PC-3 (cell line): ENCODE measurements around the gene NFIC.

ENCODE experiments used
- EZH2 ChIP-seq: fragments of 300-600 bp; sonication (generic); IDR thresholded peaks from one replicate; pipeline ENCODE4 v1.6.1; 2017; ENCODE audit warnings: antibody characterized with exemption, mild to moderate bottlenecking, low read length; ENCODE audit not compliant: unreplicated experiment
- TF ChIP-seq, protein P1 (sequence below): fragments of 300-600 bp; sonication (generic); conservative IDR thresholded peaks from 2 replicates; pipeline ENCODE4 v1.5.1; 2017; ENCODE audit warnings: antibody characterized with exemption, low read depth, mild to moderate bottlenecking, low read length

DNA sequence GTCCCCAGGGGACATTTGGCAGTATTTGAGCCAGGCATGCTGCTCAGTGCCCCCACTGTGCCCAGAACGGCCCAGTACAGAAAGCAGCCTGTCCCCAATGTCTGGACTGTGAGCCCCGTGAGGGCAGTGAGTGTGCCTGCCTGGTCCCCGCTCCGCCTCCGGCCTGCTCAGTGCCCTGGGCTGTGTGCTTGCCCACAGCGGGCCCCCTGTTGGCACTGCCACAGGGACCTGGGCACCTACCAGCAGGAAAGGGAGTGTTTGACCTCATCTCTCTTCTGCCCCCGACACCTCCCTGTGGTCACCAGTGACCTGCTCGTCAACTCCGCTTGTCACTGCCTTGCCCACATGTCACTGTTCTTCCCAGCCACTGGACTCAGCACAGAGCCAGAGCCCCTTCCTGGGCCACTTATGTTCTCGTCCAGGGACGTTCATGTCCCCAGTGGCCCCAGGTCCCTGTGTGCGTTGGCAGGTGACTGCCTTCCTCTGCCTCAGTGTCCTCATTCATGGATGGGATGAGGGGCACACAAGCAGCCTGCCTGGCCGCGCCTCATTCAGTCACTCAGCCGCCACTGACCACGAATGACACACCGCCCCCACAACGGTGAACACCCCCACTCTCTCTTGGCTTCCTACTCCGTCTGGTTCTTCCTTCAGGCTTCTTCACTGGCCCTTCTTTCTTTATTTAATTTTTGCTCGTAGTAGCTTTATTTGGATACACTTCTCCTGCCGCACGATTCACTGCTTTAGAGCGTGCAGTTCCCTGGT, 142.6 kb downstream of the NFIC start:
- TF ChIP-seq, protein P1, sequence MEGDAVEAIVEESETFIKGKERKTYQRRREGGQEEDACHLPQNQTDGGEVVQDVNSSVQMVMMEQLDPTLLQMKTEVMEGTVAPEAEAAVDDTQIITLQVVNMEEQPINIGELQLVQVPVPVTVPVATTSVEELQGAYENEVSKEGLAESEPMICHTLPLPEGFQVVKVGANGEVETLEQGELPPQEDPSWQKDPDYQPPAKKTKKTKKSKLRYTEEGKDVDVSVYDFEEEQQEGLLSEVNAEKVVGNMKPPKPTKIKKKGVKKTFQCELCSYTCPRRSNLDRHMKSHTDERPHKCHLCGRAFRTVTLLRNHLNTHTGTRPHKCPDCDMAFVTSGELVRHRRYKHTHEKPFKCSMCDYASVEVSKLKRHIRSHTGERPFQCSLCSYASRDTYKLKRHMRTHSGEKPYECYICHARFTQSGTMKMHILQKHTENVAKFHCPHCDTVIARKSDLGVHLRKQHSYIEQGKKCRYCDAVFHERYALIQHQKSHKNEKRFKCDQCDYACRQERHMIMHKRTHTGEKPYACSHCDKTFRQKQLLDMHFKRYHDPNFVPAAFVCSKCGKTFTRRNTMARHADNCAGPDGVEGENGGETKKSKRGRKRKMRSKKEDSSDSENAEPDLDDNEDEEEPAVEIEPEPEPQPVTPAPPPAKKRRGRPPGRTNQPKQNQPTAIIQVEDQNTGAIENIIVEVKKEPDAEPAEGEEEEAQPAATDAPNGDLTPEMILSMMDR: no peak
- TF ChIP-seq EZH2: no peak
